Measurements from ENCODE around the gene PLPPR1. TPM values are rescaled to one million over a fixed set of nuclear protein-coding genes. Genes with fewer than 3 reads are reported as not detected.
"Not testable (repeated sequence)": the region's sequence is repeated elsewhere in the genome, so short reads cannot be mapped to it uniquely, and the experiment has no call there.

The PLPPR1 gene
- total and polyA plus RNA-seq, 5 donors from 2014 or later, result not detected

DNA sequence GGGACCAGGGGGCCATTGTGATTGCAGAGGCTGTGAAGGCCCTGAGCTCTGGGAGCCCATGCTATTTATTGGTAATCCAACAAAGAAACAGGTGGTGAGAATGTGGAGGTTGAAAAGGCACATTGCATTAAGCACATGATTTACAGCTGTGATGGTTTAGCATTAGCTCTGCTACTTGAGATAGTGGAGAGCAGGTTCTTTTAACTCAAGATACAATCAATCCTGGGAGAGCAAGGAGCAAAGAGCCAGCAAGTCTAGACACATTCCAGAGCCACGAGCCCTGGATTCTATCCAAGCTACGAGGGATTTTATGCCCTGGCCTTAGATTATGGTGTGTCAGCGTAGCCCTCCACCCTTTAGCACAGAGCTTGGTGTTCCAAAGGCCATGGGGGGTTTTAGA is 98.8 kb downstream of the PLPPR1 start:
- H3K4me1 ChIP-seq (ENCODE audit: control insufficient read depth, insufficient read depth, low read length, poor library complexity, severe bottlenecking); H3K27me3 ChIP-seq (ENCODE audit: control insufficient read depth, insufficient read depth, low read length); H3K4me3 ChIP-seq (ENCODE audit: low read depth, low read length); H3K27ac Mint-ChIP-seq; H3K9me3 Mint-ChIP-seq; H3K36me3 ChIP-seq (ENCODE audit: control insufficient read depth, insufficient read depth, low read length); H3K4me3 Mint-ChIP-seq; DNase-seq; H3K4me1 Mint-ChIP-seq; H3K9me3 ChIP-seq (ENCODE audit: control insufficient read depth in 2 of 2, low read length in 2 of 2); H3K27me3 Mint-ChIP-seq; H3K27ac ChIP-seq (ENCODE audit: insufficient read depth, low read length, poor library complexity, severe bottlenecking); H3K36me3 Mint-ChIP-seq; ATAC-seq (ENCODE audit: low read depth in 2 of 2): not testable (repeated sequence)

DNA sequence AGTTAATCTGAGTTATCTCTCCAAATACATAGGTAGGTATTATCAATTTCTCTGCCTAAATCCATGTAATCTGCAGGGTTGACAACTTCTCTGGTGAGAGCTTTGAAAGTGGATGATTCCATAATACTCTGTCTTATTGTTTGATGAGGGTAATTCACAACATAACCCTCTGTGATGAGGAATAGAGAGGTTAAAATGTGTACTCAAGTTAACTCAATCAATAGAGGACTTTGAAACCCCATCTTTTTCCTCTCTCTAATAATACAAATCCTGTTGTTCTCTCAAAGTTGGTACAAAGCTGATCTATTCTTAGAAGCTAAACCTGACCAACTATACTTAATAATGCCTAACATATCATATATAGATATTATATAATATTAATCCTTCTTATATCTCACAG is 100.1 kb downstream of the PLPPR1 start:
- H3K9me3 ChIP-seq (ENCODE audit: control insufficient read depth in 2 of 2, low read length in 2 of 2), result no peaks in the 10 kb centered on the region
- H3K36me3 Mint-ChIP-seq, result no peaks in the 10 kb centered on the region
- H3K36me3 ChIP-seq (ENCODE audit: control insufficient read depth, insufficient read depth, low read length), result no peaks in the 10 kb centered on the region
- H3K4me1 Mint-ChIP-seq, result no peaks in the 10 kb centered on the region
- H3K4me3 ChIP-seq (ENCODE audit: low read depth, low read length), result no peak overlapping the region
- no peaks in the 10 kb centered on the region for H3K27me3 Mint-ChIP-seq
- ATAC-seq (ENCODE audit: low read depth in 2 of 2) (no peak), DNase-seq (no peak)
- H3K27me3 ChIP-seq (ENCODE audit: control insufficient read depth, insufficient read depth, low read length), result no peaks in the 10 kb centered on the region
- H3K4me3 Mint-ChIP-seq, result no peak overlapping the region
- H3K27ac Mint-ChIP-seq, result no peak overlapping the region
- H3K4me1 ChIP-seq (ENCODE audit: control insufficient read depth, insufficient read depth, low read length, poor library complexity, severe bottlenecking), result no peaks in the 10 kb centered on the region
- peaks cover 0 to 1% (median 0%) of the 10 kb centered on the region in 7 donors for H3K9me3 Mint-ChIP-seq
- no peak overlapping the region for H3K27ac ChIP-seq (ENCODE audit: insufficient read depth, low read length, poor library complexity, severe bottlenecking)

DNA sequence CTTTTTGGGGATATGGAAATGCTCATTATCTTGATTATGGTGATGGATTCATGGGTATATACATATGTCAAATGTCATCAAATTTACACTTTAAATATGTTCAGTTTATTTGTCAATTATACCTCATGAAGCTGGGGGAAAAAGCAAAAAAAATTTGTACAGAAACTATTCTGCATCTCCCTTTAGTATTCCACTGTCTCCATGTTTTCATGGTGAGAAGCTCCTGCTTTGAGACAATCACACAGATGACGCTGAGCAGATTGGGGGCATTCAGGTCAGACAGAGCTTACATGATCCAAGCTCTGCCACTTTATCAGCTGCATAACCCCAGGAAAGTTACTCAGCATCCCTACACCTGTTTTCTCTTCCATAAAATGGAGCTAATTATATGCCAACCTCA is 101.5 kb downstream of the PLPPR1 start:
- H3K27me3 Mint-ChIP-seq, result no peaks in the 10 kb centered on the region
- DNase-seq (no peak), ATAC-seq (ENCODE audit: low read depth in 2 of 2) (no peak)
- no peaks in the 10 kb centered on the region for H3K36me3 Mint-ChIP-seq
- Histone ChIP-seq H3K27ac (ENCODE audit: insufficient read depth, low read length, poor library complexity, severe bottlenecking) (no peak overlapping the region), H3K9me3 (ENCODE audit: control insufficient read depth in 2 of 2, low read length in 2 of 2) (no peaks in the 10 kb centered on the region), H3K27me3 (ENCODE audit: control insufficient read depth, insufficient read depth, low read length) (no peaks in the 10 kb centered on the region), H3K4me1 (ENCODE audit: control insufficient read depth, insufficient read depth, low read length, poor library complexity, severe bottlenecking) (no peaks in the 10 kb centered on the region), H3K4me3 (ENCODE audit: low read depth, low read length) (no peak overlapping the region), H3K36me3 (ENCODE audit: control insufficient read depth, insufficient read depth, low read length) (no peaks in the 10 kb centered on the region)
- no peak overlapping the region for H3K27ac Mint-ChIP-seq
- no peaks in the 10 kb centered on the region for H3K4me1 Mint-ChIP-seq
- H3K4me3 Mint-ChIP-seq, result no peak overlapping the region
- H3K9me3 Mint-ChIP-seq, result peaks cover 0 to 1% (median 0%) of the 10 kb centered on the region in 7 donors

DNA sequence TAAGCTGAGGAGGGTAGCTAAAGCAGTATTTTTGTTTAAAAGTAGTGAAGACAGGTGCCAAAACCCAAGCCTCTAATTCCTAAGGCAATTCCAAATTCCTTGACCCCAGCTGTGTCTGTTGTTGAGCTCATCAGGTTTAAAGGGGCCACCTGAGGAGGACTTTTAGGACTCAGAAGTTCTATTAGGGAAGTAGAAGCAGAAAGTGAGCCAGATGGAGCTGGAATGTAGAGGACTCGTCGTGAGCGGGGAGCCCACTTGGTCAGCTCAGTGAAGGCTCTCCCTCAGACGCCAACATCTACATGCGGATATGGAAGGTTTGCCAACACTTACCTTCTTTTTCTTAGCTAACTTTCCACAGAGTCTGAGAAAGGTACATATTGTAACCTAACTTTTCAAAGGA is 102.8 kb downstream of the PLPPR1 start:
- no peaks in the 10 kb centered on the region for H3K9me3 ChIP-seq (ENCODE audit: control insufficient read depth in 2 of 2, low read length in 2 of 2)
- no peak for ATAC-seq (ENCODE audit: low read depth in 2 of 2)

GRCh38 chr9:101132801-101133200 is 104.3 kb downstream of the PLPPR1 start:
- Mint-ChIP-seq H3K27ac (no peak overlapping the region), H3K4me3 (no peak overlapping the region), H3K36me3 (no peaks in the 10 kb centered on the region), H3K4me1 (no peaks in the 10 kb centered on the region), H3K27me3 (no peaks in the 10 kb centered on the region), H3K9me3 (peaks cover 0 to 3% (median 0%) of the 10 kb centered on the region in 7 donors)
- Histone ChIP-seq H3K4me1 (ENCODE audit: control insufficient read depth, insufficient read depth, low read length, poor library complexity, severe bottlenecking) (no peaks in the 10 kb centered on the region), H3K36me3 (ENCODE audit: control insufficient read depth, insufficient read depth, low read length) (no peaks in the 10 kb centered on the region), H3K27me3 (ENCODE audit: control insufficient read depth, insufficient read depth, low read length) (no peaks in the 10 kb centered on the region), H3K27ac (ENCODE audit: insufficient read depth, low read length, poor library complexity, severe bottlenecking) (no peak overlapping the region), H3K9me3 (ENCODE audit: control insufficient read depth in 2 of 2, low read length in 2 of 2) (no peaks in the 10 kb centered on the region), H3K4me3 (ENCODE audit: low read depth, low read length) (no peak overlapping the region)
- DNase-seq (no peak), ATAC-seq (ENCODE audit: low read depth in 2 of 2) (no peak)

More for the DNA sequence above, 102.8 kb downstream of the PLPPR1 start:
- Mint-ChIP-seq H3K4me1 (no peaks in the 10 kb centered on the region), H3K9me3 (no peaks in the 10 kb centered on the region), H3K36me3 (no peaks in the 10 kb centered on the region), H3K4me3 (no peak overlapping the region), H3K27me3 (no peaks in the 10 kb centered on the region), H3K27ac (no peak overlapping the region)
- H3K4me1 ChIP-seq (ENCODE audit: control insufficient read depth, insufficient read depth, low read length, poor library complexity, severe bottlenecking), result no peaks in the 10 kb centered on the region
- H3K4me3 ChIP-seq (ENCODE audit: low read depth, low read length), result no peak overlapping the region
- H3K36me3 ChIP-seq (ENCODE audit: control insufficient read depth, insufficient read depth, low read length), result no peaks in the 10 kb centered on the region
- no peak overlapping the region for H3K27ac ChIP-seq (ENCODE audit: insufficient read depth, low read length, poor library complexity, severe bottlenecking)
- no peaks in the 10 kb centered on the region for H3K27me3 ChIP-seq (ENCODE audit: control insufficient read depth, insufficient read depth, low read length)
- no peak for DNase-seq

DNA sequence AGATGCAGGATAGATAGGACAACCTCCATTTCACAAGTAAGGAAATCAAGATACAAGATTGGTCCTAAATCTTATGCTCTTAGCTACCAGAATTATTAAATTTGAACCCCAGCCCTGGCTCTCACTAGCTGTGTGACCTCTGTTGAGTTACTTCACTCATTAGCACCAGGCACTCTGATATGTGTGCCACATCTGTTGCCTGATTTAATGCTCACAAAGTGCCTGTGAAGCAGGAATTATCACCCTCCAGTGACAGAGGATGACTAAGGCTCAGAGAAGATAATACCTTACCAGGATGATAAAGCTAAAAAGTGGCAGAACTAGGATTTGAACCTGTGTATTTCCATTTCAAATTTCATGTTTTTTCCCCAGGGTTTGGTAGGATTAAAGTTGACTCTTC is 110.0 kb downstream of the PLPPR1 start:
- Histone ChIP-seq H3K4me3 (ENCODE audit: low read depth, low read length) (no peak overlapping the region), H3K9me3 (ENCODE audit: control insufficient read depth in 2 of 2, low read length in 2 of 2) (no peaks in the 10 kb centered on the region), H3K4me1 (ENCODE audit: control insufficient read depth, insufficient read depth, low read length, poor library complexity, severe bottlenecking) (no peaks in the 10 kb centered on the region), H3K27ac (ENCODE audit: insufficient read depth, low read length, poor library complexity, severe bottlenecking) (no peak overlapping the region), H3K27me3 (ENCODE audit: control insufficient read depth, insufficient read depth, low read length) (no peaks in the 10 kb centered on the region), H3K36me3 (ENCODE audit: control insufficient read depth, insufficient read depth, low read length) (no peaks in the 10 kb centered on the region)
- H3K9me3 Mint-ChIP-seq, result peaks cover 0 to 6% (median 2%) of the 10 kb centered on the region in 7 donors
- DNase-seq (no peak), ATAC-seq (ENCODE audit: low read depth in 2 of 2) (no peak)
- no peaks in the 10 kb centered on the region for H3K36me3 Mint-ChIP-seq
- H3K27ac Mint-ChIP-seq, result no peak overlapping the region
- H3K27me3 Mint-ChIP-seq, result no peaks in the 10 kb centered on the region
- H3K4me1 Mint-ChIP-seq, result no peaks in the 10 kb centered on the region
- no peak overlapping the region for H3K4me3 Mint-ChIP-seq

GRCh38 chr9:101139082-101139481 is 110.6 kb downstream of the PLPPR1 start:
- Histone ChIP-seq H3K9me3 (ENCODE audit: control insufficient read depth in 2 of 2, low read length in 2 of 2) (no peaks in the 10 kb centered on the region), H3K36me3 (ENCODE audit: control insufficient read depth, insufficient read depth, low read length) (no peaks in the 10 kb centered on the region), H3K4me1 (ENCODE audit: control insufficient read depth, insufficient read depth, low read length, poor library complexity, severe bottlenecking) (no peaks in the 10 kb centered on the region), H3K27ac (ENCODE audit: insufficient read depth, low read length, poor library complexity, severe bottlenecking) (no peak overlapping the region), H3K4me3 (ENCODE audit: low read depth, low read length) (no peak overlapping the region), H3K27me3 (ENCODE audit: control insufficient read depth, insufficient read depth, low read length) (no peaks in the 10 kb centered on the region)
- H3K27me3 Mint-ChIP-seq, result no peaks in the 10 kb centered on the region
- no peaks in the 10 kb centered on the region for H3K4me1 Mint-ChIP-seq
- DNase-seq, result no peak
- H3K27ac Mint-ChIP-seq, result no peak overlapping the region
- no peak for ATAC-seq (ENCODE audit: low read depth in 2 of 2)
- H3K4me3 Mint-ChIP-seq, result no peak overlapping the region
- peaks cover 0 to 6% (median 2%) of the 10 kb centered on the region in 7 donors for H3K9me3 Mint-ChIP-seq
- H3K36me3 Mint-ChIP-seq, result no peaks in the 10 kb centered on the region

- Mint-ChIP-seq H3K9me3 (peaks cover 0 to 6% (median 4%) of the 10 kb centered on the region in 7 donors), H3K4me3 (no peak overlapping the region), H3K27me3 (no peaks in the 10 kb centered on the region), H3K27ac (no peak overlapping the region), H3K36me3 (no peaks in the 10 kb centered on the region), H3K4me1 (no peaks in the 10 kb centered on the region)
- H3K4me1 ChIP-seq (ENCODE audit: control insufficient read depth, insufficient read depth, low read length, poor library complexity, severe bottlenecking), result no peaks in the 10 kb centered on the region
- no peaks in the 10 kb centered on the region for H3K9me3 ChIP-seq (ENCODE audit: control insufficient read depth in 2 of 2, low read length in 2 of 2)
- H3K4me3 ChIP-seq (ENCODE audit: low read depth, low read length), result no peak overlapping the region
- no peak for ATAC-seq (ENCODE audit: low read depth in 2 of 2)
- no peaks in the 10 kb centered on the region for H3K27me3 ChIP-seq (ENCODE audit: control insufficient read depth, insufficient read depth, low read length)
- H3K27ac ChIP-seq (ENCODE audit: insufficient read depth, low read length, poor library complexity, severe bottlenecking), result no peak overlapping the region
- no peak for DNase-seq
- H3K36me3 ChIP-seq (ENCODE audit: control insufficient read depth, insufficient read depth, low read length), result no peaks in the 10 kb centered on the region
Measured at GRCh38 chr9:101140764-101141163, 112.2 kb downstream of the PLPPR1 start.
